KMS-11 (cell line): ENCODE measurements around the gene DUS2.
A peak's percentile ranks its signal among the peaks of the same experiment; 100 is the strongest.
"Not testable (repeated sequence)": the region's sequence is repeated elsewhere in the genome, so short reads cannot be mapped to it uniquely, and the experiment has no call there.

Experiments
- H2AFZ ChIP-seq: fragments of 200-600 bp; sonication (generic); 2 replicates; pipeline ENCODE4 v1.6.1; 2016; ENCODE audit warnings: antibody characterized with exemption, mixed run types, low read depth
- H3K27ac ChIP-seq: fragments of 200-600 bp; sonication (generic); 2 replicates; pipeline ENCODE4 v1.6.1; 2016; ENCODE audit warnings: mild to moderate bottlenecking, mixed run types
- H3K27me3 ChIP-seq: fragments of 200-600 bp; sonication (generic); 2 replicates; pipeline ENCODE4 v1.6.1; 2017; ENCODE audit warnings: mild to moderate bottlenecking, low read depth, mixed run types, moderate library complexity; ENCODE audit not compliant: insufficient read depth
- H3K36me3 ChIP-seq: fragments of 200-600 bp; sonication (generic); 2 replicates; pipeline ENCODE4 v1.6.1; 2017; ENCODE audit warnings: mild to moderate bottlenecking, mixed run types; ENCODE audit not compliant: insufficient read depth
- H3K4me1 ChIP-seq: fragments of 200-600 bp; sonication (generic); 2 replicates; pipeline ENCODE4 v1.6.1; 2016; ENCODE audit warnings: mild to moderate bottlenecking, low read depth, mixed run types; ENCODE audit not compliant: poor library complexity, severe bottlenecking
- H3K4me2 ChIP-seq: fragments of 200-600 bp; sonication (generic); 2 replicates; pipeline ENCODE4 v1.7.0; 2016; ENCODE audit warnings: mild to moderate bottlenecking, mixed run types
- H3K4me3 ChIP-seq: fragments of 200-600 bp; sonication (generic); IDR thresholded peaks from 2 replicates; pipeline ENCODE4 v1.6.1; 2017; ENCODE audit warnings: low read depth, low read length, mixed read lengths; ENCODE audit not compliant: insufficient read depth
- H3K79me2 ChIP-seq: fragments of 200-600 bp; sonication (generic); 2 replicates; pipeline ENCODE4 v1.6.1; 2016; ENCODE audit warnings: low read depth, mixed run types; ENCODE audit not compliant: insufficient read depth
- H3K9ac ChIP-seq: fragments of 200-600 bp; sonication (generic); 2 replicates; pipeline ENCODE4 v1.6.1; 2016; ENCODE audit warnings: mild to moderate bottlenecking, mixed run types
- H4K20me1 ChIP-seq: fragments of 200-600 bp; sonication (generic); 2 replicates; pipeline ENCODE4 v1.6.1; 2016; ENCODE audit warnings: mild to moderate bottlenecking, mixed run types; ENCODE audit not compliant: insufficient read depth
- CTCF ChIP-seq: fragments of 200-600 bp; sonication (generic); conservative IDR thresholded peaks from 2 replicates; pipeline ENCODE4 v1.6.1; 2017; ENCODE audit warnings: low read depth, mild to moderate bottlenecking, antibody characterized with exemption, low read length, moderate library complexity, mixed read lengths

DUS2 gene

GRCh38 chr16:68005786-68006286, 17.2 kb upstream of the DUS2 start:
- no peaks in the 10 kb centered on the region for H3K4me1 ChIP-seq
- H3K36me3 ChIP-seq: no peaks in the 10 kb centered on the region
- no peaks in the 10 kb centered on the region for H3K79me2 ChIP-seq
- H4K20me1 ChIP-seq: no peaks in the 10 kb centered on the region
- no peak overlapping the region for H3K4me2 ChIP-seq
- no peak overlapping the region for H3K4me3 ChIP-seq
- TF ChIP-seq CTCF: no peak
- peak overlapping the region; percentile 6; the same call in 1 of the 2 replicates for H2AFZ ChIP-seq
- H3K27me3 ChIP-seq: no peaks in the 10 kb centered on the region
- H3K9ac ChIP-seq: no peak overlapping the region
- H3K27ac ChIP-seq: no peak overlapping the region

GRCh38 chr16:68009157-68009735, 13.8 kb upstream of the DUS2 start:
- H4K20me1 ChIP-seq: no peaks in the 10 kb centered on the region
- H3K4me1 ChIP-seq: no peaks in the 10 kb centered on the region
- no peak overlapping the region for H3K4me3 ChIP-seq
- TF ChIP-seq CTCF: no peak
- no peak overlapping the region for H3K9ac ChIP-seq
- H3K4me2 ChIP-seq: no peak overlapping the region
- H3K79me2 ChIP-seq: no peaks in the 10 kb centered on the region
- H3K27me3 ChIP-seq: no peaks in the 10 kb centered on the region
- H3K27ac ChIP-seq: no peak overlapping the region
- no peak overlapping the region for H2AFZ ChIP-seq
- H3K36me3 ChIP-seq: no peaks in the 10 kb centered on the region

DNA sequence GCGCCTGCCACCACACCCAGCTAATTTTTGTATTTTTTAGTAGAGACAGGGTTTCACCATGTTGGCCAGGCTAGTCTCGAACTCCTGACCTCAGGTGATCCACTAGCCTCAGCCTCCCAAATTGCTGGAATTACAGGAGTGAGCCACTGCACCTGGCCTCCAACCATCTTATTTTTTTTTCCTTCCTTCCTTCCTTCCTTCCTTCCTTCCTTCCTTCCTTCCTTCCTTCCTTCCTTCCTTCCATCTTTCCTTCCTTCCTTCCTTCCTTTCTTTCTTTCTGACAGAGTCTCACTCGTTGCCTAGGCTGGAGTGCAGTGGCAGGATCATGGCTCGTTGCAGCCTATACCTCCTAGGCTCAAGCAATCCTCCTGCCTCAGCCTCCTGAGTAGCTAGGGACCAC, 13.2 kb upstream of the DUS2 start:
- H3K36me3 ChIP-seq, H3K27me3 ChIP-seq, H3K79me2 ChIP-seq, H3K27ac ChIP-seq, H3K4me1 ChIP-seq, H3K9ac ChIP-seq, H2AFZ ChIP-seq, H3K4me2 ChIP-seq, H3K4me3 ChIP-seq, H4K20me1 ChIP-seq: not testable (repeated sequence)

DNA sequence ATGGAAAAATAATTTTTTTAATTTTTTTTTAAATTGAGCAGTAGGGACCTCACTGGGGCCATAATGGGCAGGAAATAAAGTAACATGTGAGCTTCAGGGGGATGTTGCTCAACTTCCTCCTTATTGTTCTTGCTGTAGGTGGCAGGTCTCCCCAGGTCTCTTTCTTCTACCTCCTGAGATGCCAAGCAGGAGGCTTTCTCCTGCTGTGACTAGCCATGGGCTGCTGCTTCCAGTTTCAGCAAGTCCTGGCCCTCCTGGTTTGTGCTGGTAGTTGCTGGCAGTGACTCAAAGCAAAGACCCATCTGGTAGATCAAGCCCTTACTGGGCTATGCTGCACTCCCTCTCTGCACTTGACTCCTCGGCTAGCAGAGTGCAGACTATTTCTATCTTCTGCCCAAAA, 9.6 kb upstream of the DUS2 start:
- H3K79me2 ChIP-seq: no peaks in the 10 kb centered on the region
- no peaks in the 10 kb centered on the region for H3K36me3 ChIP-seq
- H3K9ac ChIP-seq: no peak overlapping the region
- TF ChIP-seq CTCF: no peak
- no peak overlapping the region for H3K27ac ChIP-seq
- no peaks in the 10 kb centered on the region for H4K20me1 ChIP-seq
- no peaks in the 10 kb centered on the region for H3K4me1 ChIP-seq
- H3K27me3 ChIP-seq: no peaks in the 10 kb centered on the region
- H3K4me2 ChIP-seq: no peak overlapping the region
- H3K4me3 ChIP-seq: no peak overlapping the region
- H2AFZ ChIP-seq: no peak overlapping the region

GRCh38 chr16:68015681-68016080, 7.4 kb upstream of the DUS2 start, which contains the start of gene DPEP2NB:
Gene DPEP2NB, minus strand, starts transcription at chr16:68015911. Its CDS starts 141 bp downstream, at chr16:68015770.
- no peak within 1 kb of the TSS for H3K9ac ChIP-seq
- H3K27ac ChIP-seq: no peak within 1 kb of the TSS
- no peaks in the 10 kb centered on the region for H3K27me3 ChIP-seq
- no peak for TF ChIP-seq CTCF
- H3K36me3 ChIP-seq: no peaks in the 10 kb centered on the region
- no peaks in the 10 kb centered on the region for H4K20me1 ChIP-seq
- H3K4me2 ChIP-seq: no peak within 1 kb of the TSS
- no peaks in the 10 kb centered on the region for H3K4me1 ChIP-seq
- no peaks in the 10 kb centered on the region for H3K79me2 ChIP-seq
- H3K4me3 ChIP-seq: no peak within 1 kb of the TSS
- no peak within 1 kb of the TSS for H2AFZ ChIP-seq
